T-helper 1 cell (primary cell): ENCODE data around the gene FOXO3.

ENCODE experiments used
- DNase-seq, 5 donors: peaks; one replicate each; pipeline ENCODE4 v3.0.0-alpha.2; 2012 to 2020

FOXO3 gene

GRCh38 chr6:108716801-108717791 lies 156.4 kb downstream of the FOXO3 start:
- DNase-seq: no peak

DNA sequence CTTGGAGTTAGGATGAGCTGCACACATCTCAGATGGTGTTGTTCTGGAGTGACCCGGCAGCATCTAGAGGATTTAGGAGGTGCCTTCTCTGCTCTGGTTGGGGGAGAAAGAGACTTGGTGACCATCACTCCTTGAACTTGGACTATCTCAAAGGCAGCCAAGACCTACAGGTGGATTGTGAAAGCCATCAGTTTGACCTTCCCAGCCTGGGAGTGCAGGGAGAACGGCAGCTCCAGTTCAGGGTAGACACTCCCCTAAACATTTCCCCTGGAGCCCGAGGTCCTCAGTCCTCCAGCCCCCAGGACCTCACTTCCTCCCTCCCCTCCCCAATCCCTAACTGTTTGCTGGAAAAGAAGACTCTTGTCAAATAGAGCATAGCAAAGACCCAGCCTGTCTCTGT lies 158.8 kb downstream of the FOXO3 start:
- no peak for DNase-seq

DNA sequence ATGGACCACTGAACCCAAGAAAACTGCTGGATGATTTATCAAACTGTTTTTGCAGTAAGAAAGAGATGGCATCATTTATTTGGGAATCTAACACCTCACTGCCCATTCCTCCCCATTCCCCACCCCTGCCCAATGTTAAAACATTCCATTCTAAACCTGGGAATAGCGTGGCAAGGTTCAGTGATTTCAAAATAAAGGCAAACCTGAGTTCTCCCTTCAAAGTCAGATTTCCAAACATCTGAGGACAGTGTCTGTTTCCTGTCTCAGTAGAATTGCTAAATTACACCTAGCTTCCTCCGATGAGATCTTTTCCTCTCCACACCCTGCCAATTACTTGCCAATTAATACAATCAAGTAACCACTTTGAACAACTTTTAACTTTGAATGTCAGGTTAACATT lies 160.1 kb downstream of the FOXO3 start:
- no peak for DNase-seq

DNA sequence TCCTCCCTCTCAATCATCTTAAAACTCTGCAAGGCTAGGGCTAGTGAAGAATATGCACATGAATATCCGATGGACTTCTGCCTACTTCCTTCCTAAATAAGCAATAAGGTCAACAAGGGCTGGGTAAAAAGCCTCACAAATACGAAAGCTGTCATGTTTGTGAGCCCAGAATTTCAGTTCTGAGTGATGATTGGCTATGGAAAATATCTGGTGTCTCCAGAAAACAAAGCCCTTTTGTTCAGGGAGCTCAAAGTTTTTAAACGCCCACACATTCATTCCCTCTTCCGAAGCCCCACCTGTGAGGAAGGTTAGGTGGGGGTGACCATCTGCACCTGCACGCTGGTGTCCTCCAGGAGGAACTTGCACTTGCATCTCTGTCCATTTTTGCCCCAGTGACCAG lies 160.6 kb downstream of the FOXO3 start:
- DNase-seq: no peak

- no peak for DNase-seq
Measured at GRCh38 chr6:108723594-108723993, 162.9 kb downstream of the FOXO3 start.

DNA sequence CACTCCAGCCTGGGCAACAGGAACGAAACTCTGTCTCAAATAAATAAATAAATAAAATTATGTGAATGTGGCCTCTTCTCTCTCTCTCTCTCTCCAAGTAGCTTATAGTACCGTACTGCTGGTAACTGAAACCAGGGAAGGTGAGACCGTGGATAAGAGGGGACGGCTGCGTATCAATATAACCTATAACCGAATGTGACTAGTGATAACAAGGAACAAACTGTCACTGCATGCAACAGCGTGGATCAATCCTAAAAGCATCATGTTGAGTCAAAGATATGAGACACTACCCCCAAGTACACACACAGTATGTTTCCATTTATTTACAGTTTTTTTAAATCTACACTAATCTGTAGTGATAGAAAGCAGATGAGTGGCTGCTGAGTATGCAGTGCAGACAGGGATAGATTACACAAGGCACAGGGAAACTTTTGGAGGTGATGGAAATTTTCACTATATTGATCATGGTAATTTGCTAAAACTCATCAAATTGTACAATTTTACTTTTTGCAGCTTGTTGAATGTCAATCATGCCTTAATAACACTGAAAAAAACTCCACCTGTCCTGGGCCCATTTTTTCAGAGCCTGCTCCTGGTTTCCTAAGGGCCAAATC lies 166.1 kb downstream of the FOXO3 start:
- no peak for DNase-seq

DNA sequence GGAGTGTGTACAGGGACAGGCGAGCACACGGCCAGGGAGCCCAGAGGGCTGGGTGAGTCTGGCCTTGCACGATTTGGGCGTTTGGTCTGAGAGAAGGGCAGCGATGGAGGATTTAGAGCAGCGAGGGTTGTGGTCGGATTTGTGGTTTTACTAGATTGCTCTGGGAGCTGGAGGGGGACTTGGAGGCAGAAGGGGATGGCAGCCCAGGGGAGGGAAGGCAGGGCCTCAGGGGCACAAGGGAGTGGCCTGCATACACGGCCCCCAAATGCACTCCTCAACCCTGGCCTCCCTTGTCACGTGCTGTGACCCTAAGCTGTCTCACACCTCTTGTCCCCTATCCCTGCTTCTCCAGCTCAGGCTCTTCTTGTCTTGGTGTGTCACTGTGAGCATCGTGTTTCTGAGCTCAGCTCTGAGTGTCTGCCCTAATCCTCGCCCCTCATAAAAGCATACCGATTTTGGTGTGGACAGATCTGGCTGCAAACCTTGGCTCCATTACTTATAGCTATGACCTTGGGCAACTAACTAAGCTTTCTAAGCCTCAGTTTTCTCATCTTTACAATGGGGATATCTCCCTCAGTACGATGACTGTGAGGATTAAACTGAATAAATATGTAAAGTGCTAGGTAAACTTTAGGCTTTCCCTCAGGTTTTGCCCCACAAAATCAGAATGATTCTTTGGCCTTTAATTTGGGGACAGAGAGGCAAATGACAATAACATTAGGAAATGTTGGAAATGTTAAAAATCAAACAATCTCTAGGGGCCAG lies 167.4 kb downstream of the FOXO3 start:
- no peak for DNase-seq

GRCh38 chr6:108728826-108729225 lies 168.1 kb downstream of the FOXO3 start:
- no peak for DNase-seq

DNA sequence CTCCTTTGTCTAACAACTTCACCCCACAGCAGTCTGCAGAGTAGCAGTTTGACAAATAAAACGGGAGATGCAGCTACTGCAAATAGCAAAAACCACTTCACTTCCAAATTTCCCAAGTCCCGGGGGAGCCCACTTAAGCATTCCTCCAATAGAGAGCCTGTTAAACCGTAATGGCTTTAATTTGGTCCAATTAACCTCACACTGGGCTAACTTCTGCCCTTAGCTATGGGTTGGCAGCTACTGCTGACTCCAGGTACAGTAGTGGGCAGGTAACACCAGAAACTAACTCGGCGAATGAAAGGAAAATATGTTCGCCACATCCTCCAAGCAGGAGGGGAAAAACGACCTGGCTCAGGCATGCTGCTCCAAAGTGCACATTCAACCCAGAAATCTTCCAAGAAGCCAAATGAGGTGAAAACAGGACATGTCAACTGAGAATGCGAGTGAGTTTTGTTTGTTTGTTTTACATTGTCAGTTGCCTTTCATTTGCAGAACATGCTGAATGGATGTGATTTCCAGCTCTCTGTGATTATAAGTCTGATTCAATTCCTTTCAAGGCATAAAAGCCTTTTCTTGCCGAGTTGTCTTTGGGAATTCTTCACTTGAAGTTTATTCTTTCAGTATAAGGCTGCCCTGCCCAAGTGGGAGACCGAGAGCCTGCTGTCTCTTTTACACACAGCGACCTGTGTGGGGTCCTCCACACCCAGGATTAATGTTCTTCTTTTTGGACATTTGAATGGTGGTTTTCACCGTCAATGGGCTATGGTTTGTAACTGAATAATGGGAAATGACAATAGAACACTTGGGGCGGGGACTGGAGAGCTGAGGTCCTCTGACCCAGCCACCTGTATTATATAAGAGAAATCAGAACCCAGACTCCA lies 170.2 kb downstream of the FOXO3 start:
- no peak for DNase-seq

DNA sequence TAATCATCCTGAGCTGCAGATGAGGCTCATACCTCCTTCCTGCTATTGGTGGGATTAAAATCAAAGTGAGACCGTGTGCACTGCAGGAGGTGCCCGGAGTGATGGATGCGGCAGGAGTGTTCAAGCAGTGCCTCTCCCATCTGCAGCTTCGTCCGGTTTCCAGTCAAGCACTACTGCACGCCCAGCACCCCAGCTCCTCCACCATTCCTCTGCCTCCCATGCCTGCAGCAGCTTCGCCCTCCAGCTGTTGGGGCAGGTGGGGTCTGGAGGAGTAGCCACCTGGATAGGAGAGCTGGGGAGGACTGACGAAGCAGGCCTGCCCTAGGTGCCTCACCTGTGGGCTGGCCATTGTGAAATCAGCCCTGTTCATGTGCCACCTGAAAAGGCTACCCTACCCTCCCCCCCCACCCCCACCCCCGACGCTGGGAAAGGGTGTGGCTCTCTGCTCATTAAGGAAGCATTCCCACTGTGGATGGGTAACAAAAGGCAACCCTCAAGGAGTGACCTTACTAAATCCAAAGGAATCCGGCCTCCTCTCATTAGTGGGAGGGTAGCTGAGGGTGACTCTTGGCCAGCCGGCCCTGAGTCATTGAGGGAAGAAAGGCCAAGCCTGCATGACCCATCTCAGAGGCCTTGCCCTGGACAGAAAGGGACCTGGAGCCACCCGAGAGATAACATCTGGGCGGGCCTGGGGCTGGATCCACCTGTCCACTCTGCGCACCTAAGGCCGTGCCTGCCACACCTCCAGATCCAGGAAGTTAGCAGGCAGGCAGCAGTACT lies 171.6 kb downstream of the FOXO3 start:
- DNase-seq: no peak

GRCh38 chr6:108733051-108733450 lies 172.3 kb downstream of the FOXO3 start:
- DNase-seq: no peak

DNA sequence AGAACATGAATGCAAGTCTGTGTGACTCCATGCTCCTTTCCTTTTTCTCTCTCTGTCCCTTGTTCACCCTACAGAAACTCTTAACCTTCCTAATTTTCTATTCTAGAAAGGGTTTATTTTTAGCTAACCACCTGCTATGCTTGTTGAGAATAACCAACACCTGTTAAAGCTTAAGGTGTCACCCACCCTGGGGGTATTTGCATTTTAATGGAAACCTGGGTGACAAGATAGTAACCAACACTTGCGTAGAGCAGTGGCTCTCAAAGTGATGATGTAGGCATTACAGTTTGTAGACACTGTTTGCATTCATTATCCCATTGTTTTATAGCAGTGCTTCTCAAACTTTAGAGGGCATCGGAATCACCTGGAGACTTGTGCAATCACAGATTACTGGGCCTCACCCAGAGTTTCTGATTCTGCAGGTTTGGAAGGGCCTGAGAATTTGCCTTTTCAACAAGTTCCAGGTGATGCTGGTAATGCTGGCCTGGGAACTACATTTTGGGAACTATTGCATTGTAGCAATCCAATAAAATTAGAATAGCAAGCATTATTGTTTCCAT lies 173.1 kb downstream of the FOXO3 start:
- DNase-seq: no peak
